Measurements from ENCODE around the gene VPS8.

DNA sequence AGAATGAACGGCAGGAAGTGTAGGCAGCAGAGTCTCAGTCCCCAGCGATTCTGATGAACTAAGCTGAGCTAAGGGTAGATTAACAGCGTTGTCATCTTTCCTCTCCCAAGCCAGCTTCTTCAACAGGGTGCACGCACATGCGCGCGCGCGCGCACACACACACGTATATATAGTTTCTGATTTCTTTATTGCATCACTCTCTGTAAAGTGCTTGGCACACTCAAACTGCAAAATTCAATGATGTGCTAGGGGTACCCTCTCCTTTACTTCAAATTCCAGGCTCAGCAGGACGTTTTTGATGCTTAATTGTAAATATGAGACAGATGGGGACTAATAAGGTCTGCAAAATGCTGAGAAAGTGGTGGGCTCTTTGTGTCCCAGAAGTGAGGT is 26.1 kb upstream of the VPS8 start:
- TF ChIP-seq, protein P1, sequence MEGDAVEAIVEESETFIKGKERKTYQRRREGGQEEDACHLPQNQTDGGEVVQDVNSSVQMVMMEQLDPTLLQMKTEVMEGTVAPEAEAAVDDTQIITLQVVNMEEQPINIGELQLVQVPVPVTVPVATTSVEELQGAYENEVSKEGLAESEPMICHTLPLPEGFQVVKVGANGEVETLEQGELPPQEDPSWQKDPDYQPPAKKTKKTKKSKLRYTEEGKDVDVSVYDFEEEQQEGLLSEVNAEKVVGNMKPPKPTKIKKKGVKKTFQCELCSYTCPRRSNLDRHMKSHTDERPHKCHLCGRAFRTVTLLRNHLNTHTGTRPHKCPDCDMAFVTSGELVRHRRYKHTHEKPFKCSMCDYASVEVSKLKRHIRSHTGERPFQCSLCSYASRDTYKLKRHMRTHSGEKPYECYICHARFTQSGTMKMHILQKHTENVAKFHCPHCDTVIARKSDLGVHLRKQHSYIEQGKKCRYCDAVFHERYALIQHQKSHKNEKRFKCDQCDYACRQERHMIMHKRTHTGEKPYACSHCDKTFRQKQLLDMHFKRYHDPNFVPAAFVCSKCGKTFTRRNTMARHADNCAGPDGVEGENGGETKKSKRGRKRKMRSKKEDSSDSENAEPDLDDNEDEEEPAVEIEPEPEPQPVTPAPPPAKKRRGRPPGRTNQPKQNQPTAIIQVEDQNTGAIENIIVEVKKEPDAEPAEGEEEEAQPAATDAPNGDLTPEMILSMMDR (IDR thresholded peaks at IDR 0.05; ENCODE audit: low read length): no peak
- TF ChIP-seq EZH2 (IDR thresholded peaks at IDR 0.05; ENCODE audit: borderline replicate concordance, low read length): no peak

All from OCI-LY1 (cell line).